Hepatocyte (in vitro differentiated cells): ENCODE measurements around the gene DCUN1D2. TPM values are rescaled to one million over a fixed set of nuclear protein-coding genes. Genes with fewer than 3 reads are reported as not detected.
"Not testable (repeated sequence)": the region's sequence is repeated elsewhere in the genome, so short reads cannot be mapped to it uniquely, and the experiment has no call there.

Source experiments
- DNase-seq: peaks from one replicate; pipeline ENCODE4 v3.0.0-alpha.2; 2016; ENCODE audit warnings: low spot score
- H2AFZ ChIP-seq: fragments of 200-600 bp; sonication (generic); 2 replicates; pipeline ENCODE4 v1.6.0; 2016; ENCODE audit warnings: antibody characterized with exemption, mild to moderate bottlenecking
- H3K27ac ChIP-seq: fragments of 200-600 bp; sonication (generic); 2 replicates; pipeline ENCODE4 v1.5.1; 2016; ENCODE audit warnings: mild to moderate bottlenecking
- H3K27me3 ChIP-seq: fragments of 200-600 bp; sonication (generic); 2 replicates; pipeline ENCODE4 v1.6.1; 2016
- H3K36me3 ChIP-seq: fragments of 200-600 bp; sonication (generic); replicated peaks from 2 replicates; pipeline ENCODE4 v1.5.1; 2016; ENCODE audit warnings: low read depth; ENCODE audit not compliant: insufficient read depth
- H3K4me1 ChIP-seq: fragments of 200-600 bp; sonication (generic); 2 replicates; pipeline ENCODE4 v1.5.1; 2016; ENCODE audit warnings: mild to moderate bottlenecking, moderate library complexity; ENCODE audit not compliant: insufficient read depth
- H3K4me2 ChIP-seq: fragments of 200-600 bp; sonication (generic); 2 replicates; pipeline ENCODE4 v1.6.0; 2016
- H3K4me3 ChIP-seq: fragments of 200-600 bp; sonication (generic); 2 replicates; pipeline ENCODE4 v1.5.1; 2016; ENCODE audit warnings: mild to moderate bottlenecking
- H3K79me2 ChIP-seq: fragments of 200-600 bp; sonication (generic); 2 replicates; pipeline ENCODE4 v1.6.0; 2017; ENCODE audit warnings: mild to moderate bottlenecking
- H3K9me2 ChIP-seq: fragments of 200-600 bp; sonication (generic); replicated peaks from 2 replicates; pipeline ENCODE4 v1.6.0; 2017; ENCODE audit warnings: mild to moderate bottlenecking; ENCODE audit not compliant: insufficient read depth
- H3K9me3 ChIP-seq: fragments of 200-600 bp; sonication (generic); 2 replicates; pipeline ENCODE4 v1.5.1; 2016; ENCODE audit warnings: low read depth, mild to moderate bottlenecking
- H4K20me1 ChIP-seq: fragments of 200-600 bp; sonication (generic); 2 replicates; pipeline ENCODE4 v1.6.0; 2016; ENCODE audit warnings: mild to moderate bottlenecking; ENCODE audit not compliant: insufficient read depth, poor library complexity, severe bottlenecking
- EZH2 ChIP-seq: fragments of 200-600 bp; sonication (generic); IDR thresholded peaks from 2 replicates; pipeline ENCODE4 v1.6.1; 2016; ENCODE audit warnings: antibody characterized with exemption, mild to moderate bottlenecking, borderline replicate concordance
- EZH2phosphoT487 ChIP-seq: fragments of 200-600 bp; sonication (generic); IDR thresholded peaks from one replicate; pipeline ENCODE4 v1.6.1; 2018; ENCODE audit warnings: antibody characterized with exemption, mild to moderate bottlenecking, low read depth, moderate library complexity; ENCODE audit not compliant: unreplicated experiment, severe bottlenecking
- WGBS: methylation state at CpG from one replicate; pipeline ENCODE4 v1.1.6; 2016; ENCODE audit warnings: low lambda C conversion rate; ENCODE audit errors: missing lambda C conversion rate; 5-methylcytosine and 5-hydroxymethylcytosine counted together
- polyA plus RNA-seq: library from polyadenylated mRNA; unstranded; fragments of >200 nt; fragmentation: Nextera tagmentation; extraction: Ambion mirVana; gene quantifications from 2 replicates; pipeline ENCODE4 v1.2.1, GENCODE V29; 2016
- total RNA-seq: library from RNA; depleted of rRNA; stranded (reverse); fragments of >200 nt; gene quantifications from 2 replicates; pipeline ENCODE4 v1.2.3, GENCODE V29; 2014
- TF ChIP-seq, protein P1 (sequence below): fragments of 200-600 bp; sonication (generic); IDR thresholded peaks from 2 replicates; pipeline ENCODE4 v1.5.1; 2016; ENCODE audit warnings: antibody characterized with exemption, mild to moderate bottlenecking; ENCODE audit not compliant: poor library complexity

Gene DCUN1D2
- total and polyA plus RNA-seq, 2 experiments from 2014 or later, result 8.4 to 10.2 TPM

DNA sequence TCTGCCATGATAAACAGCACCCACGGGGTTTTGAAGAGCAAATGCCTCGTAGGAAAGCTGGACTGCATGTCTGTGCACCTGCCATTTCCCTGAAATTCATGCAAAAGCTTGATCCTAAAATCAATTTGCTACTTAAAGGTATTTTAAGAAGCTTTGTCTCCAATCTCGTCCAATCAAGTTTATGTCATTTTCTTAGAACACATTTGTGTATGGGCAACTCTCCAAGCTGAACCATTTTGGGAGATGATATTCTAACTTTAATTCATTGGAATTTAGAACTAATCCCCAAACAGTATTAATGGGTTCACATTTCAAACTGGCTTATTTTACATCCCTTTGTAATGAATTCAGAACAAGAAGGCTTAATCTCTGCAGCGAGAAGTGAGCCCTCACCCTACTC is 38.0 kb downstream of the DCUN1D2 start:
- TF ChIP-seq EZH2phosphoT487 (no peak), EZH2 (no peak)
- TF ChIP-seq, protein P1, sequence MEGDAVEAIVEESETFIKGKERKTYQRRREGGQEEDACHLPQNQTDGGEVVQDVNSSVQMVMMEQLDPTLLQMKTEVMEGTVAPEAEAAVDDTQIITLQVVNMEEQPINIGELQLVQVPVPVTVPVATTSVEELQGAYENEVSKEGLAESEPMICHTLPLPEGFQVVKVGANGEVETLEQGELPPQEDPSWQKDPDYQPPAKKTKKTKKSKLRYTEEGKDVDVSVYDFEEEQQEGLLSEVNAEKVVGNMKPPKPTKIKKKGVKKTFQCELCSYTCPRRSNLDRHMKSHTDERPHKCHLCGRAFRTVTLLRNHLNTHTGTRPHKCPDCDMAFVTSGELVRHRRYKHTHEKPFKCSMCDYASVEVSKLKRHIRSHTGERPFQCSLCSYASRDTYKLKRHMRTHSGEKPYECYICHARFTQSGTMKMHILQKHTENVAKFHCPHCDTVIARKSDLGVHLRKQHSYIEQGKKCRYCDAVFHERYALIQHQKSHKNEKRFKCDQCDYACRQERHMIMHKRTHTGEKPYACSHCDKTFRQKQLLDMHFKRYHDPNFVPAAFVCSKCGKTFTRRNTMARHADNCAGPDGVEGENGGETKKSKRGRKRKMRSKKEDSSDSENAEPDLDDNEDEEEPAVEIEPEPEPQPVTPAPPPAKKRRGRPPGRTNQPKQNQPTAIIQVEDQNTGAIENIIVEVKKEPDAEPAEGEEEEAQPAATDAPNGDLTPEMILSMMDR, result no peak
- WGBS, result 87% methylated on average over 4 of the region's 4 CpGs
- Histone ChIP-seq H3K4me3 (no peak overlapping the region), H3K9me2 (no peaks in the 10 kb centered on the region), H4K20me1 (no peaks in the 10 kb centered on the region), H3K79me2 (no peaks in the 10 kb centered on the region), H3K27me3 (no peaks in the 10 kb centered on the region), H3K27ac (no peak overlapping the region), H2AFZ (no peak overlapping the region), H3K4me1 (no peaks in the 10 kb centered on the region), H3K9me3 (no peaks in the 10 kb centered on the region), H3K36me3 (no peaks in the 10 kb centered on the region), H3K4me2 (no peak overlapping the region)
- no peak for DNase-seq

DNA sequence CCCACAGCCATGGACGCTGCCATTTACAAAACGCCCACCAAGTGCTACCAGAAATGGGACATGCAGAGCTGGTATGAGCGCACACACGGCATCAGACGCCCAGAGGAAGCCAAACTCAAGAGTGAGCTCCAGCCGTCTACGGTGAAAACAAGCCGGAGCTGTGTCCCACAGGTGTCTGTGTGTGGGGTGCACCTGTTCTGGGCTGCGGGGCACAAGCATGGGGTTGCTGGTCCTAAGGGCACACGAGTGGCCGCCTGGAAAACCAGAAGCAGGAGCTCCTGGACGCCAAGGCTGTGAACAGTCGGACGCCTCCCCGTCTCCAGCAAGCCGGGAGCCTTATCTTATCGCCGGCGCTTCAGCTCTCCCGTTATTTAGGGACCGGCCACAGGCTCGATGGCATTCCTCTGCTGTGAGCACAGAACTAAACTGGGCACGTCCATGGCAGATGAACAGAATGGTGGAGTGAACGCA is 38.5 kb downstream of the DCUN1D2 start:
- Histone ChIP-seq H3K27me3 (no peaks in the 10 kb centered on the region), H3K4me2 (no peak overlapping the region), H4K20me1 (no peaks in the 10 kb centered on the region), H3K9me2 (no peaks in the 10 kb centered on the region), H3K4me1 (no peaks in the 10 kb centered on the region), H3K27ac (no peak overlapping the region), H3K36me3 (no peaks in the 10 kb centered on the region), H3K4me3 (no peak overlapping the region), H3K9me3 (no peaks in the 10 kb centered on the region), H2AFZ (no peak overlapping the region), H3K79me2 (no peaks in the 10 kb centered on the region)
- no peak for DNase-seq
- no peak for TF ChIP-seq EZH2
- no peak for TF ChIP-seq EZH2phosphoT487
- TF ChIP-seq, protein P1, result no peak
- WGBS, result 95% methylated on average over 24 of the region's 24 CpGs

- not testable (repeated sequence) for H3K27ac ChIP-seq, H3K9me2 ChIP-seq, H3K4me3 ChIP-seq, H3K27me3 ChIP-seq, H4K20me1 ChIP-seq, H2AFZ ChIP-seq, H3K4me1 ChIP-seq, H3K79me2 ChIP-seq, DNase-seq, H3K36me3 ChIP-seq, H3K9me3 ChIP-seq, H3K4me2 ChIP-seq
- WGBS, result 78% methylated on average over 19 of the region's 19 CpGs
- TF ChIP-seq, protein P1, result peak; percentile 37
These were observed 39.5 kb downstream of the DCUN1D2 start for GRCh38 chr13:113450861-113451620.

GRCh38 chr13:113450348-113450744 is 40.2 kb downstream of the DCUN1D2 start:
- H2AFZ ChIP-seq, H3K4me1 ChIP-seq, H3K36me3 ChIP-seq, H3K79me2 ChIP-seq, H3K27ac ChIP-seq, H3K9me2 ChIP-seq, DNase-seq, H3K27me3 ChIP-seq, H4K20me1 ChIP-seq, H3K9me3 ChIP-seq, H3K4me3 ChIP-seq, H3K4me2 ChIP-seq: not testable (repeated sequence)
- WGBS, result 94% methylated on average over 9 of the region's 9 CpGs
